HEK293T (cell line): ENCODE measurements around the gene UBE2E3.

Experiments
- CTCF ChIA-PET: fragments of 350-600 bp; formaldehyde crosslinking; extraction: SDS; loops from one replicate; lab custom pipeline; 2021; ENCODE audit warnings: antibody characterized with exemption, inconsistent platforms; lab: Yijun Ruan, JAX
- POLR2A ChIA-PET: fragments of 350-600 bp; formaldehyde crosslinking; extraction: SDS; loops from one replicate; lab custom pipeline; 2020; ENCODE audit warnings: antibody characterized with exemption, inconsistent platforms; lab: Yijun Ruan, JAX
- DNase-seq: peaks from one replicate; pipeline ENCODE4 v3.0.0; 2012; ENCODE audit warnings: mixed read lengths; ENCODE audit errors: extremely low spot score
- ARNT ChIP-seq: fragments of 450-650 bp; IDR thresholded peaks from 2 replicates; pipeline ENCODE4 v1.6.1; 2017; ENCODE audit warnings: mild to moderate bottlenecking
- BHLHE40 ChIP-seq: fragments of 450-650 bp; IDR thresholded peaks from 2 replicates; pipeline ENCODE4 v1.6.1; 2016; ENCODE audit warnings: mild to moderate bottlenecking, moderate library complexity, borderline replicate concordance
- CTBP1 ChIP-seq: fragments of 450-650 bp; IDR thresholded peaks from 2 replicates; pipeline ENCODE4 v1.6.1; 2016; ENCODE audit warnings: borderline replicate concordance
- ELF4 ChIP-seq: fragments of 450-650 bp; IDR thresholded peaks from 2 replicates; pipeline ENCODE4 v1.6.1; 2017; ENCODE audit warnings: antibody characterized with exemption
- FOXA1 ChIP-seq: fragments of 450-650 bp; IDR thresholded peaks from 2 replicates; pipeline ENCODE4 v1.6.1; 2016; ENCODE audit warnings: mild to moderate bottlenecking
- FOXK2 ChIP-seq: fragments of 450-650 bp; IDR thresholded peaks from 2 replicates; pipeline ENCODE4 v1.6.1; 2016; ENCODE audit warnings: mild to moderate bottlenecking
- FOXM1 ChIP-seq: fragments of 450-650 bp; IDR thresholded peaks from 2 replicates; pipeline ENCODE4 v1.6.1; 2017; ENCODE audit warnings: mild to moderate bottlenecking, borderline replicate concordance
- HDGF ChIP-seq: fragments of 450-650 bp; IDR thresholded peaks from 2 replicates; pipeline ENCODE4 v1.6.1; 2017; ENCODE audit warnings: antibody characterized with exemption, borderline replicate concordance
- L3MBTL2 ChIP-seq: fragments of 450-650 bp; conservative IDR thresholded peaks from 2 replicates; pipeline ENCODE4 v1.6.1; 2016; ENCODE audit warnings: mild to moderate bottlenecking
- LEF1 ChIP-seq: fragments of 450-650 bp; IDR thresholded peaks from 2 replicates; pipeline ENCODE4 v1.6.1; 2017; ENCODE audit warnings: mild to moderate bottlenecking, borderline replicate concordance
- NFRKB ChIP-seq: fragments of 450-650 bp; IDR thresholded peaks from 2 replicates; pipeline ENCODE4 v1.6.1; 2016; ENCODE audit warnings: mild to moderate bottlenecking, moderate library complexity
- SP1 ChIP-seq: fragments of 450-650 bp; IDR thresholded peaks from 2 replicates; pipeline ENCODE4 v1.6.1; 2017
- SUZ12 ChIP-seq: fragments of 450-650 bp; IDR thresholded peaks from 2 replicates; pipeline ENCODE4 v1.6.1; 2016; ENCODE audit warnings: mild to moderate bottlenecking
- TARDBP ChIP-seq: fragments of 450-650 bp; IDR thresholded peaks from 2 replicates; pipeline ENCODE4 v1.6.1; 2016
- ZNF384 ChIP-seq: fragments of 450-650 bp; IDR thresholded peaks from 2 replicates; pipeline ENCODE4 v1.6.1; 2016
- TF ChIP-seq, protein P1 (sequence below): fragments of 450-650 bp; IDR thresholded peaks from 2 replicates; pipeline ENCODE4 v1.6.1; 2016

Gene UBE2E3

DNA sequence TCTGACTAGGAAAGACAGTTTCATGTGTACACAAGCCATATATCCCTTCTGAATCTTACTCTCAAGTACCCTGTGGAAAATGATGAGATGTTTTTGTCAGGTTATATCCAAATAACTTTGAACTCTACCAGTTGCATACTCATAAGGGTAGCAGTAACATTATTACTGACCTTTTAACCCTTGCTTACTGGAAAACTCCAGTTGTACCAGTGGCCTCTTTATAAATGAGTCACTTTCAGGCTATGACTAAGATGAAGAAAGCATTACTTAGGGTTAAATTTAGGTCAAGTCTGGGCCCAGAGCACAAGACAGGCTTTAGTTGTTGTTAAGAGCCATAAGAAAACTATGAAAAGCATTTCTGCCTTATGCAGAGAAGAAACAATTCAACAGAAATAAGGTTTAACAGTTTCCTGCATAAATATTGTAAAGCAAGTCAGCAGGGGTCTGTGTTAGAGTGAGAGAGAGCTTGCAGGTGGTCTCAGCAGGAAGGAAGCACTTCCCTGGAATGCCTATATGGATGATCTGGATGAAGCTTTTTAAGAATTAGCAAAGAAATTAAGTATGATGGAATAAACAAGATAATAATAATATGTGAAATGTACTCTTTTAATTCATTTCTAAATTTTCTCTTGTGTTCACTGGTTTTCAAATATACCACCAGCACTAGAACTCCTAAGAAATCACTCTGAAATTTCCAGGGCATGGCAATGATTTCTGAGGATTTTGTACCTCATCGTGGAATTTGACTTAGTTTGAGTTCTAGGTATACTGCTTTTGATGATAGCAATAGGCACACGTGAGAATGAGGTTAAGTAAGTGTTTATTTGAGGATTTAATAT lies 126.6 kb downstream of the UBE2E3 start:
- ChIA-PET CTCF (no interaction called here), POLR2A (no interaction called here)
- no peak for DNase-seq
- TF ChIP-seq SP1: no peak
- TF ChIP-seq ELF4: no peak
- TF ChIP-seq HDGF: no peak
- TF ChIP-seq CTBP1: no peak
- TF ChIP-seq FOXM1: no peak
- no peak for TF ChIP-seq ZNF384
- TF ChIP-seq TARDBP: no peak
- TF ChIP-seq, protein P1, sequence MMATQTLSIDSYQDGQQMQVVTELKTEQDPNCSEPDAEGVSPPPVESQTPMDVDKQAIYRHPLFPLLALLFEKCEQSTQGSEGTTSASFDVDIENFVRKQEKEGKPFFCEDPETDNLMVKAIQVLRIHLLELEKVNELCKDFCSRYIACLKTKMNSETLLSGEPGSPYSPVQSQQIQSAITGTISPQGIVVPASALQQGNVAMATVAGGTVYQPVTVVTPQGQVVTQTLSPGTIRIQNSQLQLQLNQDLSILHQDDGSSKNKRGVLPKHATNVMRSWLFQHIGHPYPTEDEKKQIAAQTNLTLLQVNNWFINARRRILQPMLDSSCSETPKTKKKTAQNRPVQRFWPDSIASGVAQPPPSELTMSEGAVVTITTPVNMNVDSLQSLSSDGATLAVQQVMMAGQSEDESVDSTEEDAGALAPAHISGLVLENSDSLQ: no peak
- TF ChIP-seq SUZ12: no peak
- no peak for TF ChIP-seq FOXA1
- TF ChIP-seq L3MBTL2: no peak
- no peak for TF ChIP-seq BHLHE40
- no peak for TF ChIP-seq NFRKB
- TF ChIP-seq LEF1: no peak
- TF ChIP-seq FOXK2: no peak
- TF ChIP-seq ARNT: no peak

DNA sequence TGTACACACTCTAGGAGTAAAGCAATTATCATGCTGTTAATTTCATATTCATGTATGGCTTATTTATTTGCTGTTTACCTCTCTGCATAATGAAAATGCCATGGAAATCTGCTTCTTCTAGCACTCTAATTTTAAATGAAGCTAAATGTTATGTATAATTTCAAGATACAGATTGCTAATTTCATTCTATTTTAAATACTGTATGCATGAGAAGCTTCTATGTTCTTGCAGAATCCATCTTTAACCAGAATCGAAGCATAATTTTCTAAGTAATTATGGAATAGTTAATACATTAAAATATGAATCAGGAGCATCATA lies 127.2 kb downstream of the UBE2E3 start:
- ChIA-PET POLR2A (no interaction called here), CTCF (no interaction called here)
- TF ChIP-seq FOXA1 (no peak), TARDBP (no peak), FOXM1 (no peak), NFRKB (no peak), ZNF384 (no peak), ELF4 (no peak), SUZ12 (no peak), LEF1 (no peak), BHLHE40 (no peak), L3MBTL2 (no peak), ARNT (no peak), SP1 (no peak), CTBP1 (no peak), HDGF (no peak), FOXK2 (no peak)
- TF ChIP-seq, protein P1: no peak
- DNase-seq: no peak

- ChIA-PET POLR2A (no interaction called here), CTCF (no interaction called here)
- no peak for DNase-seq
- TF ChIP-seq BHLHE40: no peak
- TF ChIP-seq NFRKB: no peak
- no peak for TF ChIP-seq TARDBP
- no peak for TF ChIP-seq FOXA1
Measured at GRCh38 chr2:181111059-181111458, 130.7 kb downstream of the UBE2E3 start.

DNA sequence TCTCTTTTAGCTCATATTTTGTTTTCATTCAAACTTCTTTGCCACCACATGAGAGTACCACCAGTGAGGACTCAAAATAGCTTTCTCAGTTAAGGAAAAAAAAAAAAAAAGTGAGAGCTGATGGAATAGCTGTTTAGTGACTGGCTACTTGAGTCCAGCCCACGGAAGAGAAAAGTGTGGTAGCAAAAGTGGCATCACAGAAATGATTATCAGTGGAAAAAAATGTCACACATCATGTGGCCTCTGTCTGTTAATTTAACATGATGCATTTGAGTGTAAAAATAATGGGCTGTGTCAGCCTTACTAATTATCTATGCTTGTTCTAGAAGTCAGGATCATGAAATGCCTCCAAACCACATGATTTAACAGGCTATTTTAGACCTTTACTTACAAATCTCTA lies 132.5 kb downstream of the UBE2E3 start:
- DNase-seq: no peak
- CTCF ChIA-PET: interaction anchor here (0.8 kb wide), 1 partner anchor 14 kb away, joined by 3 read pairs; no protein-coding TSS in a partner anchor
- POLR2A ChIA-PET: no interaction called here

More for the DNA sequence above, 132.5 kb downstream of the UBE2E3 start:
- TF ChIP-seq FOXM1: no peak
- no peak for TF ChIP-seq ZNF384
- no peak for TF ChIP-seq CTBP1
- TF ChIP-seq FOXK2: no peak
- no peak for TF ChIP-seq FOXA1
- TF ChIP-seq L3MBTL2: no peak
